AG20443 (cell line): ENCODE data around the gene C16orf96.

Source experiments
- DNase-seq: peaks from one replicate; pipeline ENCODE4 v3.0.0; 2012; ENCODE audit warnings: low spot score, mixed read lengths

Gene C16orf96

DNA sequence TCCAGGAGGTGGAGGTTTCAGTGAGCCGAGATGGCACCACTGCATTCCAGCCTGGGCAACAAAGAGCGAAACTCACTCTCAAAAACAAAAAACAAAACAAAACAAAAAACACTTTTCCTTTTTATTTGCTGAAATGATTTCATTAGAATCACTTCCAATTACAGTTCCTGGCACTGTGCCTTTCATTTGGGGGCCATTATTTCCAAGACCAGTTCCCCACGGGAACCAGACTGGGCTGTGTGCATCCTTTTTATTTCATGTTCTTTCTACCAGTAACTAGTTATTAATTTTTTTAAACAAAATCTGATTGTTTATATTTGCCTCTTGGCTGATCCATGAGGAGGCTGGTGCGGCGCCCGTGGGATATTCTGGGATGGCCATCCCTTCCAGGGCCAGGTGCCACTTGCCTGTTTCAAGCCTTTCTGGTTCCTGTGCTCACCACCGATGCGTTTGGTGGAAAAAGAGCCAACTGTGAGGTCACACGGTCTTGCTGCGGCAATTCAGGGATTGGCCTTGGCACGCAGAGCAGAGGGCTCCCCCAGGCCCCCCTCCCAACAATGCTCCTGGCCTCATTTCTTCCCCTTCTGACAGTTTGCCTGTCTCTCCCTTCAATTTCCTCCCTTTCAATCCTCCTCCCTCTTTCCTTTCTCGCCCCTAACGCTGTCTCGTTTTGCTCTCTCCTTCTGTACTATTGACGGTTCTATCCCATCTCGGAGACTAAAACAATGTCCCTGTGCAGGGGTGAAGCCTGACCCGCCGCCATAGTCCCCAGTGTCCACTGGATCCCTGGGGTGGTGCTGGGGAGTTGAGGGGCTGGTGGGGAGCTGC lies 45.1 kb downstream of the C16orf96 start:
- peak; percentile 43 for DNase-seq

DNA sequence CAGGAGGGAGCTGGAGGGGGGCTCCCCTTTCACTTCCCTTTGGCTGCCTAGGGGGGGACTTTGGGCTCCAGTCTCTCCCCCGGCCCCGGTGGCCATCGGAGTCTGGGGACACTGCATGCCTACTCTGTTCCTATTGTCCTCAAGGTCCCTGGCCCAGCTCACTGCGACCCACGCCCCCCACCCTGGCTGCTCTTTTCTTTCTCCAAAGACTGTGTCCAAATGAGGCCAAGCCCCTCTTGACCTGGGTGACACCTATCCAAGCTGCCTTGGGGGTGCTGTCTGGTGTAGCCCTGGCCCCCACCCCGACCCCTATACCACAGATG lies 45.7 kb downstream of the C16orf96 start:
- no peak for DNase-seq

DNA sequence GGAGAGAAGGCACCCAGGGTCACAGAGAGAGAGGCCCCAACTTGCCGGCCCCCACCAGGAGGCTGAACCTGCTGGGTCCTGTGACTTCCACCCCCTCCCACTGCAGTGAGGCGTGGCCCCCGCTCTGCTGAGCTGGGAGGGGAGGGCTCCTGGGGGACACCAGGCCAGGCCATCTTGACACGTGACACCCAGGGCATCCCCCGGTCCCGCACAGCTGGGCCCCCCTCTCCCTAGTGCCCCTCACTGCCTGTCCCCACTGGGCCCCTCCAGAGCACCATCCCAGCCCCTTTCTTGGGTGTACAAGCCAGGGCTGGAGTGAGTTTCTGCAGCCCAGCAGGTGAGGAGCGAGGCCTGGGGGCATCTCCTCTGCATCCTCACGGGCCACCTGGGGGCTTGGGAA lies 46.2 kb downstream of the C16orf96 start:
- DNase-seq, result no peak

DNA sequence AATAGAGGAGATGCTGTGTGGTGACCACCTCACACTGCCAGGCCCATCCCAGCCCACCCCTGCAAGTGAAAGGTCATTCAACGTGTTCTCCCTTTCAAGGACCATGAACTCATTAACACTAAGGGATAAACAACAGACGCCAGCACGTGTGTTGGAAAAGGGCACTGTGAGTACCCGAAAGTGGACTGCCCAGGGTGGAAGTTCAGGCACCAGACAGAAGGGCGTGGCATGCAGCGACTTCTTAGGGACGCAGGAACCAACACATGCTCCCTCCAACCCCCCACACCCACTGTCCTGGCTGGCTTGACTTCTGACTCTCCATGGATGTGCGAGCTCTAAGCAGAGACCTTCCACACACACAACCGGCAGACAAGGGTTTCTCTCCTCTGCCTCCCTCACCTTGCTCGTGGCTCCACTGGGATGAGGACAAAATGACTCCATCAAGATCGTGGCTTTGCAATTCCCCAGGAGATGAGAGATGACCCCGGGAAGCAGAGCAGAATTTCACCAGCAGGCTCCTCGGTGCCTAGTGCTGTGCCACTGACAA lies 47.6 kb downstream of the C16orf96 start:
- no peak for DNase-seq

DNA sequence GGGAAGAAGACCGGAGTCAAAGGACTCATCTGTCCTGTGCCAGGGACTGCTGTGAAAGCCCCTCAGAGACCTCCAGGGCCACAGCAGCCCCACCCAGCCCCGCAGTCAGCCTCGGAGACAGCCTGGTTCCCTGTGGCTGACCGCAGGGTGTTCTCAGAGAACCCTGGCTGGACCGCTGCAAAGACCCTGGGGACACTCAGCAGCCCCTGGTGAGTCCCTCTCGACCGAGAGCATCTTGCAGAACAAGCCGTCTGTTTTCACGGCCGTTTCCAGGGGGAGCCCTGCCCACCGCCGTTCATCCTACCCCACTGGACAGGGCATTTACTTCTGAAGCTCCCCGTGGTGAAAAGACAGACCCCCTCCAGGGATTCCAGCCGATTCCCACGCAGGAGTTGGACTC lies 48.3 kb downstream of the C16orf96 start:
- no peak for DNase-seq

DNA sequence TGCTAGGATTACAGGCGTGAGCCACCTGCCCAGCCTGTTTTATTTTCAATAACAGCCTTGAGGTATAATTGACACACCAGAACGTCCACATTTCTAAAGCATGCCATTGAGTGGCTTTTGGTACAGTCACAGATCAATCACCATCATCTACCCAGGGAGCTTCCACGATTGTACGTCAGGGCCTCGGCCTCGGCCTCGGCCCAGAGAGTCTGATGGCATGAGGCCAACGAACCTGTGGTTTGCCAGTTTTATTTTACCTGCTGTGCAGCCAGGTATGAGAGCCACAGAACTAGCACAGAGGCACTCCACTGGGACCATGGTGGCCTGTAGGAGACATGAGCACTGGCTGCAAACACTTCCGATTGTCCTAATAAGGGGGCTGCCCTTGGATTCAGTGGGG lies 50.2 kb downstream of the C16orf96 start:
- DNase-seq, result no peak

DNA sequence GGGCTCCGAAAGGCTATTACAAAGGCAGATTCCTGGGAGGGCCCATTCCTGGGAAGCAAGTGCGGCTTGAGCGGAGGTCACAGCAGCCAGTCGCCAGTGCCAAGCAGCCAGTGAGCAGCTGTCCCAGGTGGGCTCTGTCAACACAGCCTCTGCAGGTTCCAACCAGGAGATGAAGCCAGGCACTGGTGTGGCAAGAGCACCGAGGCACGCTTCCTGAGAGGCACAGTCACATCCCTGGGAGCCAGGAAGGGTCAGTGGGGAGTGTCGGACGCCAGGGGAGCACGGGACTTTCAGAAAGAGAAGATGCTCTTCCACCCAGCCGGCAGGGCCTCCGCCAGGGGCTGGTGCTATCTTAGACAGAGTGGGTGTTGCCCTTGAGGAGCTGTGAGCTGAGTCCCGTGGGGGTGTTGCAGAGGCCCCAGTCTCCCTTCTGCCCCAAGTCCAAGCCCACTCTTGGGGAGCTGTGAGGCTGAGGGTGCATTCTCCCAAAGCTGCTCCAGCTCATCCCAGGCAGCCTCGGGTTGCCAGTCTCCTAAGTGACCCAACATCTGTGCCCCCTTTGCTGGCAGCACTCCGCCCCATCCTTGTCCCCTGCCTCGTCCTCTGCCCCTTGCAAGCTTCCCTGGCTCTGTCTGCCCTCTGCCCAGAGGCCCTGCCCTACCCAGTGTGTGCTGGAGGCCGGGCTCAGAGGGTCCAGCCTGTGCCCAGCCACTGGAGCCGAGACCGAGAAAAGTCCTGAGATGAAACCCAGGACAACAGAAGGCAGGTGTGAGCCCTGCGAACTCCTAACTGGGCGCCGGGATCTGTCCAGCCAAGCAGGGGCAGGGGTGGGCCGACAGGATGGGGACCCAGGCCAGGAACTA lies 51.9 kb downstream of the C16orf96 start:
- DNase-seq, result no peak

DNA sequence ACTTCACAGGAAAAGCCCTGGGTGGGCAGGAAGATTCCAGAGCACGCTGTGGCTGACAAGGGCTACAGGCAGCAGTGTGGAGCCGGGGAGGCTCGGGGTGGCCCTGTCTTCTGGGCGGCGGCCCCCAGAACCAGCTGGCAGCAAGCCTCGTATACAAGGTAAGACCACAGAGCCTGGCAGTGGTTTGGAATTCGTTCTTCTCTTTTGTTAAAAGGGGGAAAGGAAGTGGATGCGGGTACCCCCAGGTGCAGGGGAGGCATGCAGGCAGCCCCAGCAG lies 52.5 kb downstream of the C16orf96 start:
- no peak for DNase-seq

DNA sequence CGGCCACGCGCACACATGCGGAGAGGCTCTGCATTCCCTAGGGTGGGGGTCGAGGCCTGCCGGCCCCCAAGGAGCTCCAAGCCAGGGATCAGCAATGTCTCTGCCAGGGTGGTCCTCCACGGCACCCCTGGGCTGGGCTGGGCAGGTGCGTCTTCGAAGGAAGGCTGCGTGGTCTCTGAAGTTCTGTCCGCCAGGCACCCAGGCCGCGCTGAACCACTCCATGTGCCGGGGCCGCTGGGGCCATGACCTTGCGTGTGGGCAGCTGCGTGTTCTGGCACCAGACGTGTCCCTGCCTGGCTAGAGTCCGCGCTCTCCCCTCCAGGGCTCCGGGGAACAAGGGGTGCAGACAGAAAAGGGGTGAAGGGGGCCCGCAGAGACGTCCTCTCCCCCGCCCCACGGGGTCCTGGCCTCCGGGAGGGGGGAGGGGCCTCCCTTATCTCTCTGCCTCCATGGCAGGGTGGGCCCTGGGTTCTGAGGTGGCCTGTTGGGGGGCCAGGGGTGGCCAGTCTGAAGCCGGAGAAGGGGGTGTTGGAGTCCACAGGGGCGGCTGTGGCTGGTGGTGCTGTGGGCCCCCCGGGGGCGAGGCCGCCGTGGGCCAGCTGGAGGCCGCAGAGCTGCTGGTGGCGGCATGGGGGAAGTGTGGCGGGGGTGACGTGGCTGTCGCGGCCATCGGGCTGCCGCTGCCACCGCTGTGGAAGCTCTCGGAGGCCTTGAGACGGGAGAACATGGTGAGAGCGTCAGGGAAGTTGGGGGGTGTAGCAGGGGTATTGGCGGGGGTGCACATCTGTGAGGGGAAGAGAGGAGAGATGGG lies 53.3 kb downstream of the C16orf96 start:
- DNase-seq, result no peak

DNA sequence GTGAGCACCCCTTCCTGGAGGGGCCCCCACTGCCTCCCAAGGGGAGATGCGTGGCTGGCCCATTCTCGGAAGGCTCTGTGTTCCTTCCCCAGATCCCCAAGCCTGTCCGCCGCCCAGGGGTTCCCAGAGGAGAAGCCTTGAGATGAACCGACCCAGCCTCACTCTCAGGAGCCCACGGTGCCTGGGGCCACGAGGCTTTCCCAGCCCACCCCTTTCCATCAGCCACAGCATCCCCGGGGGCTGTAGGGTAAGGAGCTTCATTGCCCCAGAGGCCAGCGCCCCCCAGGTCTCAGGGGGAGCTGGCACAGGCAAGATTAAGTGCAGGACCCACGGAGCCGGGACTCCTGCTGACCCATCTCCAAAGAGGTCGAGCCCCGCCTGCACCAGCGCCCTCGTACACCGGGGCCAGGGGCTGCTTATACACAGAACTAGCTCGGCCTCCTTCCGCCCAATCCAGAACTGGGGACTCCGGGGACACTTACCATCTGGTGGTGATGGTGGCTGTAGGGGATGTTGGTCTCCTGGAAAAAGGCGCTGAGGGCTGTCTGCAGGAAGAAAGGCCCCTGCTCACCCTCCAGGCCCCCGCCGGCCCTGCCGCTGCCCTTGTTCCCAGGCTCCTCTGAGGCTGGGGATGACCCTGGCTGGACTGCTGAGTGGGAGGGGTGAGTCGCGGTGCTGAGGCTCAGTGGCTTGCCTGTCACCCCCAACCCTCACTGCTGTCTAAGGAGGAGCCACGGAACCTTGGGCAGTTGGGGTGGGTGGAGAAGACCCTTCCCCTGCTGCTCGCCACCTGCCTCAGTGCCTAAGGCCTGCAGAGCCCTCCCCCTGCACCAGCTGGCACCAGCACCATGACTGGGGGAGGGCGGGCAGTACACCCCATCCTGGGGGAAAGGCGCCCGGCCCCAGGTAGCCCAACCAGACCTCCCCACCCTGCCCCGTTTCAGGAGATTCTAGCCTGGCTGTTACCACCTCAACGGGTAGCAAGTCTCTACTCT lies 54.2 kb downstream of the C16orf96 start:
- no peak for DNase-seq

DNA sequence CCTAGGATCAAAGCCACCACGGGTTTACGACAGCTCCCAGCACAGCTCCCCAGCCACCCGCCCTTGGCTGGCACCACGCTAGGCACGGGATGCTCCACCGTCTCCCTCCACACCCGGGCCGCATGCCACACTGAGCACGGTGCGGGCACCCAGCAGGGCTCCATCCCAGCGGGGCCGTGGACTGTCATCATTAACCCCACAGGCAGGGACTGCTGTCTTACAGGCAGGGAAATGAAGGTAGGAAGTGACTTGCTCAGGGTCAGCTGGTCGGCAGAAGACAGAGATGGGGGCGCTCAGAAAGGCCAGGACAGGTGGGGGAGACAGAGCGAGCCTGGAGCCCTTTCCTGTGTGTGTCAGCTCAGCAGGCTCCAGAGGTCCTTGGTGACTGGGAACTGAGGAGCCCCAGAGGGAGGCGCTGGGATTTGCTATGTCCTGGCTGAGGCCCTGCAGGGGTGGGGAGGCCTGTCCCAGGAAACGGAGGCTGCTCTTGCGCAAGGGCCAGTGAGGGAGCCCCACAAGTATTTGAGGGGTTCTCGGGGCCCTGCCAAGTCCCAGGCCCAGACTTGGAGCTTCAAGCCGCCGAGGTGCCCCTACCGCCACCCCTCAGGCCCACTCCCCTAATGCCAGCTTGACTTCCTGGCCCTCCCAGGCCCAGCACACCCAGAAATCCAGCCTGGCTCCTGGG lies 55.3 kb downstream of the C16orf96 start:
- no peak for DNase-seq

DNA sequence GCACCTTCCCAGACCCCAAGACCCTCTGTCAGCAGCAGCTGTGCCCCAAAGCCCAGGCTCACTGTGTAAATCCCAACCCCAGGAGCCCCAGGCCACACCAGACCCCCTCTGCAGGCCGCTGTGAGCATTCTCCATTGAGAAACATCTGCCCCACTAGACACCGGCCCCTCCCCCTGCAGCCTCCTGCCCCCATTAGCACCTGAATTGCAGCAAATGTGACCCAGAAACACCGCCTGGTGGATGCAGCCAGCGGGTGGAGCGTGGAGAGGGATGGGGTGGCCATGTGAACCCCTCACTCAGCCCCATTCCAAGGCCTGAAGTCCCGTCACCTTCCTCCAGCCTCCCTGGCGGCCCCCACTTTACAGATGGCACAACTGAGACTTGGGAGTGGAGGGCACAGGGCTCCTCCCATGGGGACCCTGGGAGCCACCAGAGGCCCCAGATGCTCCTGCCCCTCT lies 56.4 kb downstream of the C16orf96 start:
- no peak for DNase-seq

DNA sequence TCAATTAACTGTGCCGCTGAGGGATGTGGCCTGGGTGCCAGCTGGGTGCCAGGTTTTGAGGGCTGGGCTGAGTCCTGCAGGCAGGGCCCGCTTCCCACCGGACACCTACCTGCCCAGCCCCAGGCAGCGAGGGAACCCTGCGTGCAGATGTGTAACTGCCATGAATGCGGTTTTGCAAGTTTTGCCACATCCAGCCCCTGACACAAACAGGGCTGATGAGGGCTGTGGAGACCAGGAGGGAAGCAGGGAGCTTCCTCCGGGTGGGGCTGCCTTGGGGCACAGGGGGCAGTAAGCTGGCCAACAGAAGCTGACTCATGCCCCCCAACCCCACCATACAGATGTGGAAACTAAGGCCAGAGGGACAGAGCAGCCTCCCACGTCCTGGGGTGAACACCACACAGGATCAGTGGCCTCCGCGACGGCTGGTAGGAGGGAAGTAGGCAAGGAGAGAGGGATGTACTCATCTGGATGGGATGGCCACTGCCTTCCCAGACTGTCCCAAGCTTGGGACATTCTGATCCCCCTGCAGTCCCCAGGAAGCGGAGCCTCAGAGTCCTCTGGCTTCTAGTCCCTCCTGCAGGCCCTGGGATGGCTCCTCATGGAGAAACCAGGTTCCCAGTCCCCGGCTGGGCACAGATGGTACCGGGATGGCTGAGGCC lies 57.0 kb downstream of the C16orf96 start:
- no peak for DNase-seq

DNA sequence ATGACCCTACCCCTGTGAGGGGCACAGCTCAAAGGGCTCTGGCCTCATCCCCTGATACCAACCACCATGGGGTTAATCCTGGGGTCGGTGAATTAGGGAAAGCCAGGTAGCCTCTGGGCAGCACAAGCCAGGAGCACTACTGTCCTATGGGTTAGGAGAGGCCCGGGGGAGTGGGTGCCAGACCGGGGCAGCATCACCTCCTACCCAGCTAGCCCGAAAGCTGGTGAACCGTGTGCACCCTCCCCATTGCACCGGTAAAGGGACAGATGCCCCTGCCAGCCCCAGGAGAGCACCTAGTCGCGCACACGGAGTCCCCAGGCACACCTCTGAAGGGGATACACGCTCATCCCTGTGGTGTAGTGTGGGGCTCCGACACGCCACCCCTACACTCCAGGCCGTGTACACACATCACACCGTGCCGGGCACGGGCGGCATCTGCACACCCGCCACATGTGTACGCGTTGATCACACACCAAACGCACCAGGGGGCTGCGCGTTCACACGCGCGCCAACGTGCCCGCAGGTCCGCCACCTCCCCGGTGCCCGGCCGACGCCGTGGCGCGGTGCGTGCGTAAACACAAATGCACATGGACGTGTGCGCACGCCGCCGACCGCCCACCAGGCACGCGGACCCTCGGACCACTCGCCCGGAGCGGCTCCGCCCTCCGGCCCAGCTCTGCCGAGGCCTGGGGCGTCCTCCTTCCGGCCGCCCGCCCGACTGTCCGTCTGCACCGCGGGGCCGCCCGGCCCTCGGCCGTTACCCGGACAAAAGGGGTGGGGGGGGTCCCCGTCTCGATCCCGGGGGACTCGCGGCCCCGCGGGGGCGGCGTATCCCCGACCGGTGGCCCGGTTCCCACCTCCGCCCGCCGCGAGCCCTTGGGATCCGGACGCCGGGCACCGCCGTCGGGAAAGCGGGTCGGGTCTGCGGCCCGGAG lies 57.8 kb downstream of the C16orf96 start:
- DNase-seq, result peak; percentile 58

DNA sequence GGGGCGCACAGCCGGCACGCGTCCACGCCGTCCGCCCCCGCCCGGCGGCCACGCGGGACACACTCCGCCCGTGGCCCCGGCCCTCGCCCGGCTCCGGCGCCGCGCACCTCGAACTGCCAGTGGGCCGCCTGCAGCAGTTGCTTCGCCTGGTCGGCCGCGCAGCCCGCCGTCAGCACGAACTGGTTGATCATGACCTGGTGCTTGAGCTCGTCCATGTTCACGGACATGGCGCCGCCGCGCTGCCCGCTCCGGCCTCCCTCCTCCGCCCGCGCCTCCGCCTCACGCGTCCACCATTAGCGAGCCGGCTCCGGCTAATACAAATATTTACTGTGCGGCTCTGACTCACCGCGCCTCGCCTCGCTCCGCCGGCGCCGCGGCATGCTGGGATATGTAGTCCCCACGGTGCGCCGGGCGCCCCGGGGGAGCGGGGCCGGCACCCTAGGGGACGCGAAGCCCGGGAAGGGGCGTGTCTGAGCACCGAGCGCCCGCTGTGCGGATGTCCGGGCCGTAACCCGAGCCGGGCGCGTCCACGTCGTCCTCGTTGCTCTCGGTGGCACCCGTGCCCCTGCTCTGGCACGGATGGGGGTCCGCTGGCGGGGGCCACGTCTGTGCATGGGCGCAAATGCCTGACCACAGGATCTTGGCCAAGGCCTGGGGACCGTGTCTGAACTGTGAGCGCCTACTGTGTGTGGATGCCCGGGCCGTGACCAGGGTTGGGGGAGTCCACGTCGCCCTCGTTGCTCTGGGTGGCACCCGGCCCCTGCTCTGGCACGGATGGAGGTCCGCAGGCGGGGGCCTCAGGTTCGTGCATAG lies 58.6 kb downstream of the C16orf96 start, which contains the start of gene UBALD1:
Gene UBALD1, minus strand, starts transcription at position 318 of the 813 bp plus-strand sequence. Its CDS starts 91 bp downstream, at position 227.
- peak; percentile 90 for DNase-seq

DNA sequence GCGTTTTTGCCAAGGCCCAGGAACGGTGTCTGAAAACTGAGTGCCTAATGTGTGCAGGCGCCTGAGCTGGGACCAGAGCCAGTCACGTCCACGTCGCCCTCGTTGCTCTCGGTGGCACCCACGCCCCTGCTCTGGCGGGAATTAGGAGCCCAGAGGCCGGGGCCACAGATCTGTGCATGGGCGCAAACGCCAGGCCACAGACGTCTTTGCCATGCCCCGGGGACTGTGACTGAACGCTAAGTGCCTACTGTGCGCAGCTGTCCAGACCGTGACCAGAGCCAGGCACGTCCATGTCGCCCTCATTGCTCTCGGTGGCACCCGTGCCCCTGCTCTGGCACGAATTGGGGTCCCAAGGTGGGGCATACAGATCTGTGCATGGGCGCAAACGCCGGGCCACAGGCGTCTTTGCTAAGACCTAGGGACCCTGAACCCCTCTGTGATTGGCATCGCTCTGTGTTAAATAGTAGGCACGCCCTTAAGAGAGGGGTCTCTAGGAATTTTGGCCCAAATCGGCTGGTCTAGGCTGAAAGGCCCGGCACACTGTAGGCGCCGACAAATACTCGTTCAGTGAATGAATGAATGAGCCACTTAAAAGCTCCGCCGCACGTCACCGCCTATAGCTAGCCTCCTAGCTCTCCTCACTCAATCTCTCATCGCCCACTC lies 59.4 kb downstream of the C16orf96 start:
- no peak for DNase-seq
